H1 (cell line): ENCODE measurements around the gene WDR93.

ENCODE experiments used
- CTCF ChIP-seq, 3 experiments: IDR thresholded peaks; 1 replicate in 2 of 3; 2 replicates in 1 of 3; pipeline versions ENCODE4 v1.5.1 to v1.6.1; 2011; ENCODE audit warnings: low read length in 3 of 3, mild to moderate bottlenecking in 3 of 3, inconsistent platforms in 2 of 3, low read depth in 1 of 3, moderate library complexity in 1 of 3; ENCODE audit not compliant: insufficient read depth in 1 of 3; ENCODE audit errors: control extremely low read depth in 1 of 3
- JUN ChIP-seq: IDR thresholded peaks from 2 replicates; pipeline ENCODE4 v1.6.1; 2011; ENCODE audit warnings: low read depth, mild to moderate bottlenecking, improper control_type of control experiment, low read length
- POLR2A ChIP-seq, 2 experiments: IDR thresholded peaks; 1 replicate in 1 of 2; 2 replicates in 1 of 2; pipeline ENCODE4 v1.6.1; 2011; ENCODE audit warnings: low read depth in 2 of 2, low read length in 2 of 2, mild to moderate bottlenecking in 2 of 2; ENCODE audit errors: control extremely low read depth in 1 of 2
- RAD21 ChIP-seq, 2 experiments: IDR thresholded peaks in 1 of 2; conservative IDR thresholded peaks in 1 of 2; 2 replicates each; pipeline ENCODE4 v1.6.1; 2011; ENCODE audit warnings: low read depth in 2 of 2, low read length in 2 of 2, improper control_type of control experiment in 1 of 2, inconsistent platforms in 1 of 2, mild to moderate bottlenecking in 1 of 2, moderate library complexity in 1 of 2
- SIX5 ChIP-seq: IDR thresholded peaks from 2 replicates; pipeline ENCODE4 v1.6.1; 2011; ENCODE audit warnings: mild to moderate bottlenecking, low read depth, low read length
- TF ChIP-seq, protein P1 (sequence below): IDR thresholded peaks from 2 replicates; pipeline ENCODE4 v1.6.1; 2012; ENCODE audit warnings: inconsistent platforms
- TF ChIP-seq, protein P2 (sequence below): IDR thresholded peaks from 2 replicates; pipeline ENCODE4 v1.6.1; 2011; ENCODE audit warnings: low read length, improper control_type of control experiment

- TF ChIP-seq CTCF (IDR thresholded peaks at IDR 0.05; ENCODE audit: control extremely low read depth in 1 of 3, insufficient read depth in 1 of 3, low read depth in 1 of 3, low read length in 3 of 3) (no peak), SIX5 (no peak), RAD21 (IDR thresholded peaks at IDR 0.05 in 1 of 2, conservative IDR thresholded peaks at IDR 0.05 in 1 of 2; ENCODE audit: low read depth in 2 of 2, low read length in 2 of 2) (no peak), JUN (no peak), POLR2A (IDR thresholded peaks at IDR 0.05; ENCODE audit: control extremely low read depth in 1 of 2, low read depth in 2 of 2, low read length in 2 of 2) (no peak)
- TF ChIP-seq, protein P1, sequence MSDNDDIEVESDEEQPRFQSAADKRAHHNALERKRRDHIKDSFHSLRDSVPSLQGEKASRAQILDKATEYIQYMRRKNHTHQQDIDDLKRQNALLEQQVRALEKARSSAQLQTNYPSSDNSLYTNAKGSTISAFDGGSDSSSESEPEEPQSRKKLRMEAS, result no peak
- TF ChIP-seq, protein P2, sequence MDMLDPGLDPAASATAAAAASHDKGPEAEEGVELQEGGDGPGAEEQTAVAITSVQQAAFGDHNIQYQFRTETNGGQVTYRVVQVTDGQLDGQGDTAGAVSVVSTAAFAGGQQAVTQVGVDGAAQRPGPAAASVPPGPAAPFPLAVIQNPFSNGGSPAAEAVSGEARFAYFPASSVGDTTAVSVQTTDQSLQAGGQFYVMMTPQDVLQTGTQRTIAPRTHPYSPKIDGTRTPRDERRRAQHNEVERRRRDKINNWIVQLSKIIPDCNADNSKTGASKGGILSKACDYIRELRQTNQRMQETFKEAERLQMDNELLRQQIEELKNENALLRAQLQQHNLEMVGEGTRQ, result no peak
Observed at GRCh38 chr15:89669309-89669865, 21.2 kb upstream of the WDR93 start.
